Left renal cortex interstitium (tissue), 4 donors: ENCODE data around the gene CDC42EP4. TPM values are rescaled to one million over a fixed set of nuclear protein-coding genes. Genes with fewer than 3 reads are reported as not detected.
"Not testable (repeated sequence)": the region's sequence is repeated elsewhere in the genome, so short reads cannot be mapped to it uniquely, and the experiment has no call there.

Source experiments
- DNase-seq, 4 donors: peaks; one replicate each; pipeline ENCODE4 v3.0.0-alpha.2; 2013; ENCODE audit warnings: low read depth in 4 of 4, low spot score in 2 of 4, missing footprints in 1 of 4
- polyA plus RNA-seq, 4 donors: library from polyadenylated mRNA; unstranded; fragments of 120-200 nt; gene quantifications; one replicate each; pipeline ENCODE4 v1.2.1, GENCODE V29; 2013; ENCODE audit not compliant: insufficient read length in 4 of 4

CDC42EP4 gene
- polyA plus RNA-seq, 4 donors: 40.0 to 65.0 (median 51.3) TPM

GRCh38 chr17:73324160-73324475 is 12.3 kb upstream of the CDC42EP4 start:
- no peak for DNase-seq

- no peak for DNase-seq
Measured at GRCh38 chr17:73323409-73324159, 11.8 kb upstream of the CDC42EP4 start.

GRCh38 chr17:73320601-73321264 is 8.9 kb upstream of the CDC42EP4 start:
- no peak for DNase-seq

GRCh38 chr17:73319766-73320165 is 8.0 kb upstream of the CDC42EP4 start:
- DNase-seq: no peak

GRCh38 chr17:73318836-73319235 is 7.0 kb upstream of the CDC42EP4 start:
- DNase-seq: no peak

- no peak for DNase-seq
Measured at GRCh38 chr17:73318427-73318813, 6.6 kb upstream of the CDC42EP4 start.

GRCh38 chr17:73317513-73318426 is 6.0 kb upstream of the CDC42EP4 start:
- DNase-seq: no peak

- no peak for DNase-seq
Measured at GRCh38 chr17:73316919-73317505, 5.2 kb upstream of the CDC42EP4 start.

- DNase-seq: no peak
Measured at GRCh38 chr17:73315471-73315870, 3.7 kb upstream of the CDC42EP4 start.

GRCh38 chr17:73313526-73314127 is 1.8 kb upstream of the CDC42EP4 start:
- no peak for DNase-seq

- DNase-seq: not testable (repeated sequence)
Measured at GRCh38 chr17:73312887-73313286, 1.1 kb upstream of the CDC42EP4 start.

- no peak for DNase-seq
Measured at GRCh38 chr17:73311428-73311780, 397 bp downstream of the CDC42EP4 start.

- DNase-seq: no peak
Measured at GRCh38 chr17:73309727-73310596, 1.8 kb downstream of the CDC42EP4 start.

- not testable (repeated sequence) for DNase-seq
Measured at GRCh38 chr17:73308959-73309358, 2.8 kb downstream of the CDC42EP4 start.

- DNase-seq: no peak
Measured at GRCh38 chr17:73308017-73308823, 3.6 kb downstream of the CDC42EP4 start.

- no peak for DNase-seq
Measured at GRCh38 chr17:73307130-73307529, 4.7 kb downstream of the CDC42EP4 start.

- no peak for DNase-seq
Measured at GRCh38 chr17:73305845-73306836, 5.7 kb downstream of the CDC42EP4 start.
